Upper lobe of right lung (tissue), 1 donor: ENCODE results near the gene HERC6. TPM values are rescaled to one million over a fixed set of nuclear protein-coding genes. Genes with fewer than 3 reads are reported as not detected.
A peak's percentile ranks its signal among the peaks of the same experiment; 100 is the strongest.
"Not testable (repeated sequence)": the region's sequence is repeated elsewhere in the genome, so short reads cannot be mapped to it uniquely, and the experiment has no call there.

Experiments
- ATAC-seq: fragments of 200-7000 bp; cut with Tn5 transposase; one replicate; pipeline ENCODE4 v1.9.1; 2020; ENCODE audit warnings: mild to moderate bottlenecking, moderate library complexity
- DNase-seq: peaks from one replicate; pipeline ENCODE4 v3.0.0-alpha.2; 2020
- H3K27ac ChIP-seq: fragments of 200-600 bp; one replicate; pipeline ENCODE4 v1.8.0; 2022
- H3K27me3 ChIP-seq: fragments of 200-600 bp; one replicate; pipeline ENCODE4 v1.8.0; 2022; ENCODE audit warnings: mild to moderate bottlenecking
- H3K36me3 ChIP-seq: fragments of 200-600 bp; one replicate; pipeline ENCODE4 v1.8.0; 2022
- H3K4me1 ChIP-seq: fragments of 200-600 bp; one replicate; pipeline ENCODE4 v1.8.0; 2022
- H3K4me3 ChIP-seq: fragments of 200-600 bp; one replicate; pipeline ENCODE4 v1.8.0; 2022; ENCODE audit warnings: mild to moderate bottlenecking
- H3K9me3 ChIP-seq: fragments of 200-600 bp; one replicate; pipeline ENCODE4 v1.8.0; 2022
- intact Hi-C: fragments of 100-400 bp; cut with DNase I; formaldehyde crosslinking; loops from one replicate; pipeline ENCODE4 v1.11.0; 2022
- total RNA-seq: library from RNA; stranded (reverse); fragmentation: NEBNext Ultra II Directional; extraction: Animal tissue kit (Norgen Biotek cat#: 25700); gene quantifications from one replicate; pipeline ENCODE4 v1.2.1, GENCODE V29; 2021
- TF ChIP-seq, protein P1 (sequence below): fragments of 200-600 bp; IDR thresholded peaks from one replicate; pipeline ENCODE4 v1.8.0; 2022; ENCODE audit warnings: antibody characterized with exemption
- donor health status: DM: no; HTN: yes; CAD: no; lungs with severe emphysema.

The HERC6 gene
- total RNA-seq, 1 donor from 2014 or later, result 13.0 TPM

DNA sequence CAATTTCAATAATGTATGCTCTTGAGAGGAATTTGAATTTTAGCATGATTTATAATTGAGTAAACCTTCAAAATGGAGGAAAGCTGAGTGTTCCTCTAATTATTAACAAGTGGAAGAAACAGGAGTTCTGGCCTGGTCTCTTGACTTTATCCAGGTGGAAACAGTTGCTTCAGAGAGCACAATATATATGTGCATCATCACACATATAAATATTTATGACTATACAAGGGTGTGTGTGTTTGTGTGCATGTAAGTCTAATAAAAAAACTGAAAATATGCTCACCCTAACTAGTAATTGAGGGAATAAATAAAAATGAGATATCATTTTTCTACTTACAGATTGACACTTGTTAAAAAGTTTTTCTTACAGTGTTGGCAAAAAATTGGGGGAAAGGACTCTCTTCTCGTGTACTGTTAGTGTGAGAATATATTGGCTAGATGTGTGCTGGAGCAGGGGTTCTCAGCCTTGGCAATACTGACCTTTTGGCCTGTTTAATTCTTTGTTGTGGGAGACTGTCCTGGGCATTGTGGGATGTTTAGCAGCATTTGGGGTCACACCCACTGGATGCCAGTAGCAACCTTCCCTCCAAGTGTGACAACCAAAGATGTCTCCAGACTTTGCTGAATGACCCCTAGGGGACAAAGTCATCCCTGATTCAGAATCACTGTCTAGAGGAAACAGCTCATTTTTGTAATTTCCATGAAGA is 57.5 kb downstream of the HERC6 start:
- DNase-seq (no peak), ATAC-seq (no peak)
- Histone ChIP-seq H3K27me3 (no peaks in the 10 kb centered on the region), H3K4me1 (no peaks in the 10 kb centered on the region), H3K9me3 (no peaks in the 10 kb centered on the region), H3K4me3 (no peak overlapping the region), H3K36me3 (peaks cover 5% of the 10 kb centered on the region), H3K27ac (no peak overlapping the region)
- TF ChIP-seq, protein P1, sequence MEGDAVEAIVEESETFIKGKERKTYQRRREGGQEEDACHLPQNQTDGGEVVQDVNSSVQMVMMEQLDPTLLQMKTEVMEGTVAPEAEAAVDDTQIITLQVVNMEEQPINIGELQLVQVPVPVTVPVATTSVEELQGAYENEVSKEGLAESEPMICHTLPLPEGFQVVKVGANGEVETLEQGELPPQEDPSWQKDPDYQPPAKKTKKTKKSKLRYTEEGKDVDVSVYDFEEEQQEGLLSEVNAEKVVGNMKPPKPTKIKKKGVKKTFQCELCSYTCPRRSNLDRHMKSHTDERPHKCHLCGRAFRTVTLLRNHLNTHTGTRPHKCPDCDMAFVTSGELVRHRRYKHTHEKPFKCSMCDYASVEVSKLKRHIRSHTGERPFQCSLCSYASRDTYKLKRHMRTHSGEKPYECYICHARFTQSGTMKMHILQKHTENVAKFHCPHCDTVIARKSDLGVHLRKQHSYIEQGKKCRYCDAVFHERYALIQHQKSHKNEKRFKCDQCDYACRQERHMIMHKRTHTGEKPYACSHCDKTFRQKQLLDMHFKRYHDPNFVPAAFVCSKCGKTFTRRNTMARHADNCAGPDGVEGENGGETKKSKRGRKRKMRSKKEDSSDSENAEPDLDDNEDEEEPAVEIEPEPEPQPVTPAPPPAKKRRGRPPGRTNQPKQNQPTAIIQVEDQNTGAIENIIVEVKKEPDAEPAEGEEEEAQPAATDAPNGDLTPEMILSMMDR, result no peak
- intact Hi-C loops, result no loop called here

DNA sequence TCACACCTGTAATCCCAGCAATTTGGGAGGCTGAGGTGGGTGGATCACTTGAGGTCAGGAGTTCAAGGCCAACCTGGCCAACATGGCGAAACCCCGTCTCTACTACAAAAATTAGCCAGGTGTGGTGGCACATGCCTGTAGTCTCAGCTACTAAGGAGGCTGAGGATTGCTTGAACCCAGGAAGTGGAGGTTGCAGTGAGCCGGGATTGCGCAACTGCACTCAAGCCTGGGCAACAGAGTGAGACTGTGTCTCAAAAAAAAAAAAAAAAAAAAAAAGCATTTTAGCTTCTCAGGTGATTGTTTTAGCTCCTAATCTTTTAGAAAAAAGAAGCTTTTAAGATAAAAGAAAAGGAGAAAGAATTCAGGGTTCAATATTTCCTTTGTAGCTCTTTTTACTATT is 59.2 kb downstream of the HERC6 start:
- H3K4me3 ChIP-seq, H3K36me3 ChIP-seq, intact Hi-C loops, ATAC-seq, H3K4me1 ChIP-seq, H3K27me3 ChIP-seq, H3K27ac ChIP-seq, H3K9me3 ChIP-seq, DNase-seq: not testable (repeated sequence)

DNA sequence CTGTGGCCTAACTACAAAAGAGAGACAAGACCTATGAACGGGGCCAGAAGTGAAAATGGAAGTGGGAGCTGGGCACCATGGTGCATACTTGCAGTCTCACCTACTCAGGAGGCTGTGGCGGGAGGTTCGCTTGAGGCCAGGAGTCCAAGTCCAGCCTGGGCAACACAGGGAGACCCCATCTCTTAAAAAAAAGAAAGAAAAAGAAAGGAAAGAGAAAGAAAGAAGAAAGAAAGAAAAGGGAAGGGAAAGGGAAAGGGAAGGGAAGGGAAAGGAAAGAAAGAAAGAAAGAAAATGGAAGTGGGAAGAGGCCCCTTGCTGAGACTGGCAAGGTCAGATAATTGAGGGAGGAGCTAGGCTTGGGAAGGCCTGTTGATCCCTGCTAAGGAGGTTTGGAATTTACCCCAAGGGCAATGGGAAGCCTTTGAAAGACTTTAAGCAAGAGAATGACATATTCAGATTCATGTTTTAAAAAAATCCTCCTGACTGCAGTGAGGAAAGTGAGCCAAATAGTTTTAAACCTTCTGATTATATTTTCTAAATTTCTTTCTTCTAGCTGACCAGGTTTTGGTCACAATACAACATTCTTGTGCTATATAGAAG is 60.6 kb downstream of the HERC6 start:
- TF ChIP-seq, protein P1, result no peak
- Histone ChIP-seq H3K4me3 (no peak overlapping the region), H3K4me1 (no peaks in the 10 kb centered on the region), H3K9me3 (no peaks in the 10 kb centered on the region), H3K27me3 (no peaks in the 10 kb centered on the region), H3K36me3 (peaks cover 8% of the 10 kb centered on the region), H3K27ac (no peak overlapping the region)
- intact Hi-C loops, result no loop called here
- ATAC-seq (no peak), DNase-seq (no peak)

DNA sequence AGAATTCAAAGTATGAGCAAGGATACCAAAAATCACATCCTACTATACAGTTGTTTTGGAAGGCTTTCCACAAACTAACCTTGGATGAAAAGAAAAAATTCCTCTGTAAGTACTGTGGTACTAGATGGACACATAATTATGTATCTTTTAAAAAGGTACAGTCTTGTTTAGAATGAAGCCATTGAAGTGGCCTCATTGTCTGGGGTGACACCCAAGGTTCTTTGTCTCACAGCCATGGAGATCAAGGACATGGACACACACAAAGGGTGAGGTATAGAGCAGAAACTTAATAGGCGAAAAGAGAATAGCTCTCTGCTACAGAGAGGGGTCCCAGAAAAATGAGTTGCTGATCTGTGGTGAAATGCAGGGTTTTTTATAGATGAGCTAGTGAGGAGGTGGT is 61.5 kb downstream of the HERC6 start:
- Histone ChIP-seq H3K4me1 (no peaks in the 10 kb centered on the region), H3K27ac (no peak overlapping the region), H3K4me3 (no peak overlapping the region), H3K36me3 (peaks cover 8% of the 10 kb centered on the region), H3K9me3 (no peaks in the 10 kb centered on the region), H3K27me3 (no peaks in the 10 kb centered on the region)
- no peak for ATAC-seq
- TF ChIP-seq, protein P1, result no peak
- DNase-seq, result no peak
- intact Hi-C loops, result no loop called here

DNA sequence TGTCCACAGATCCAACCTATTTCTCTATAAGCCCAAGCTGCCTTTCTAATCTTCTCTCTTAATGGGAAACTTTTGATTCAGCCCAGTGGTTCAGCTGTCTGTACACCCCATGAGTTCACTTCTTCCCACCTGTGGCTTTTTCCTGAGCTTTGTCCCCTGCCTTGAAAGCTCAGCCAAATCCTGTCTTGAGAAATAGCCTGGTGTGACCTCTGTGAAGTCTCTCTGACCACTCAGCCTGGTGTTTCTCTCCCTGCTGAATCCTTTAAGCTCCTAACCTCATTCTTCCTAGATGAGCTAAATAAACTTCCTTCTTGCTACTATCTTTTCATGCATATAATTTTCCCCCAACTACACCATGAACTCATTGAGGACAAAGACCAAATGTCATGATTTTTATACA is 63.0 kb downstream of the HERC6 start:
- DNase-seq (no peak), ATAC-seq (no peak)
- Histone ChIP-seq H3K36me3 (peaks cover 8% of the 10 kb centered on the region), H3K27ac (no peak overlapping the region), H3K4me3 (no peak overlapping the region), H3K27me3 (no peaks in the 10 kb centered on the region), H3K9me3 (no peaks in the 10 kb centered on the region), H3K4me1 (no peaks in the 10 kb centered on the region)
- intact Hi-C loops, result no loop called here
- TF ChIP-seq, protein P1, result no peak

DNA sequence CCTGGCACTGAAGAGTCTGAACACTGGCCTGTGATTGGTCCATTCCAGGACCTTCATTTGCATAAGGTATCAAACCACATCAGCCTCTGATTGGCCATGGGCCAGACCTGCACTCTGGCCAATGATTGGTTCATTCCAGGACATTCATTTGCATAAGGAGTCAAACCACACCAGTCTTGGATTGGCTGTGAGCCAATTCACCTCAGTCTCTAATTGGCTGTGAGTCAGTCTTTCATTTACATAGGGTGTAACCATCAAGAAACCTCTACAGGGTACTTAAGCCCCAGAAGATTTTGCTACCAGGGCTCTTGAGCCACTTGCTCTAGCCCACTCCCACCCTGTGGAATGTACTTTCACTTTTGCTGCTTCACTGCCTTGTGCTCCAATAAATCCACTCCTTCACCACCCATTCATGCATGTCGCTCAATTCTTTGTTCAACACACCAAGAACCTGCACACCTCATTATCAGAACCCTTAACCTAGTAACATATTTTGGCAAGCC is 64.1 kb downstream of the HERC6 start:
- Histone ChIP-seq H3K27me3 (no peaks in the 10 kb centered on the region), H3K27ac (no peak overlapping the region), H3K9me3 (no peaks in the 10 kb centered on the region), H3K36me3 (peaks cover 8% of the 10 kb centered on the region), H3K4me3 (no peak overlapping the region), H3K4me1 (no peaks in the 10 kb centered on the region)
- DNase-seq (no peak), ATAC-seq (peak; percentile 58)
- TF ChIP-seq, protein P1, result no peak
- intact Hi-C loops, result no loop called here
